ENCODE measurements around the gene TAL1.

DNA sequence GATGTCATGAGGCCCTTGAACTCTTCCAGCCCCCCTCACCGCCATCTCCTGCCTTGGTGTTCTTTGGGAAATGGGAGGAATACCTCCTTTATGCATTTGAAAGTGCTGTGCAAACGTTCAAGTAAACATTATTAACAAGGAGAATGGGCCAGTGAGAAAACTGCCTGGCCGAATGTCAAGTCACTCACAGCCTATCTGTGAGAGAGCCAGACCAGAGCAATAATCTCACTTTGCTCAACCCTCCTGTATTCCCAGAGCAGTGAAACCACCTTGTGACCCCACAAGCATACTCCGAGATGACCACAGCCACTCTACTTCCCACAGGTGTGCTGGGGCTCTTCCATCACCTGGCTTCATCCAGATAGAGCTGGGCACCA lies 5.2 kb downstream of the TAL1 start:
- TF ChIP-seq, protein P1, sequence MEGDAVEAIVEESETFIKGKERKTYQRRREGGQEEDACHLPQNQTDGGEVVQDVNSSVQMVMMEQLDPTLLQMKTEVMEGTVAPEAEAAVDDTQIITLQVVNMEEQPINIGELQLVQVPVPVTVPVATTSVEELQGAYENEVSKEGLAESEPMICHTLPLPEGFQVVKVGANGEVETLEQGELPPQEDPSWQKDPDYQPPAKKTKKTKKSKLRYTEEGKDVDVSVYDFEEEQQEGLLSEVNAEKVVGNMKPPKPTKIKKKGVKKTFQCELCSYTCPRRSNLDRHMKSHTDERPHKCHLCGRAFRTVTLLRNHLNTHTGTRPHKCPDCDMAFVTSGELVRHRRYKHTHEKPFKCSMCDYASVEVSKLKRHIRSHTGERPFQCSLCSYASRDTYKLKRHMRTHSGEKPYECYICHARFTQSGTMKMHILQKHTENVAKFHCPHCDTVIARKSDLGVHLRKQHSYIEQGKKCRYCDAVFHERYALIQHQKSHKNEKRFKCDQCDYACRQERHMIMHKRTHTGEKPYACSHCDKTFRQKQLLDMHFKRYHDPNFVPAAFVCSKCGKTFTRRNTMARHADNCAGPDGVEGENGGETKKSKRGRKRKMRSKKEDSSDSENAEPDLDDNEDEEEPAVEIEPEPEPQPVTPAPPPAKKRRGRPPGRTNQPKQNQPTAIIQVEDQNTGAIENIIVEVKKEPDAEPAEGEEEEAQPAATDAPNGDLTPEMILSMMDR (IDR thresholded peaks at IDR 0.05): no peak
- no peak for TF ChIP-seq POLR2A (IDR thresholded peaks at IDR 0.05)
